OCI-LY3 (cell line): ENCODE data around the gene MDP1.

ENCODE experiments used
- H2AFZ ChIP-seq: fragments of 200-600, 300-600 bp; shearing (Covaris generic); 2 replicates; pipeline ENCODE4 v1.6.0; 2014; ENCODE audit warnings: antibody characterized with exemption, low read depth, low read length
- H3K27ac ChIP-seq: fragments of 200-600, 300-600 bp; sonication (generic); 2 replicates; pipeline ENCODE4 v1.5.1; 2014; ENCODE audit warnings: mild to moderate bottlenecking, low read length, moderate library complexity, mixed read lengths
- H3K27me3 ChIP-seq: fragments of 200-600, 300-600 bp; sonication (generic); 2 replicates; pipeline ENCODE4 v1.6.1; 2014; ENCODE audit warnings: low read depth, low read length, mixed read lengths
- H3K36me3 ChIP-seq: fragments of 200-600, 300-600 bp; sonication (generic); replicated peaks from 2 replicates; pipeline ENCODE3; 2014; ENCODE audit warnings: low read depth, low read length, mixed read lengths
- H3K4me1 ChIP-seq: fragments of 300-600, 200-600 bp; sonication (generic); 2 replicates; pipeline ENCODE4 v1.6.1; 2014; ENCODE audit warnings: low read length, mixed read lengths
- H3K4me2 ChIP-seq: fragments of 200-600, 300-600 bp; sonication (generic); 2 replicates; pipeline ENCODE4 v1.6.1; 2014; ENCODE audit warnings: low read length, mixed read lengths
- H3K4me3 ChIP-seq: fragments of 300-600, 200-600 bp; sonication (generic); 2 replicates; pipeline ENCODE4 v1.5.1; 2014; ENCODE audit warnings: antibody characterized with exemption, mild to moderate bottlenecking, low read length, moderate library complexity
- H3K79me2 ChIP-seq: fragments of 300-600, 200-600 bp; shearing (Covaris generic); 2 replicates; pipeline ENCODE4 v1.6.1; 2014; ENCODE audit warnings: mild to moderate bottlenecking, low read length, mixed read lengths
- H3K9ac ChIP-seq: fragments of 300-600, 200-600 bp; shearing (Covaris generic); 2 replicates; pipeline ENCODE4 v1.6.0; 2014; ENCODE audit warnings: mild to moderate bottlenecking, low read length, moderate library complexity
- H3K9me3 ChIP-seq: fragments of 200-600, 300-600 bp; shearing (Covaris generic); 2 replicates; pipeline ENCODE4 v1.6.1; 2014; ENCODE audit warnings: low read length, mixed read lengths; ENCODE audit not compliant: insufficient read depth
- H4K20me1 ChIP-seq: fragments of 200-600, 300-600 bp; sonication (generic); 2 replicates; pipeline ENCODE4 v1.6.1; 2016; ENCODE audit warnings: low read length, mixed read lengths; ENCODE audit not compliant: insufficient read depth
- CTCF ChIP-seq: fragments of 200-600, 300-600 bp; sonication (generic); IDR thresholded peaks from 2 replicates; pipeline ENCODE4 v1.5.1; 2014; ENCODE audit warnings: antibody characterized with exemption, low read length, low read depth
- EZH2phosphoT487 ChIP-seq: fragments of 200-600 bp; shearing (Covaris generic); IDR thresholded peaks from 2 replicates; pipeline ENCODE4 v1.6.1; 2018; ENCODE audit warnings: antibody characterized with exemption, mixed run types, low read depth

The MDP1 gene

GRCh38 chr14:24261969-24262327, 46.1 kb upstream of the MDP1 start:
- no peak for TF ChIP-seq CTCF
- TF ChIP-seq EZH2phosphoT487 = no peak
- Histone ChIP-seq H3K4me2 (no peak overlapping the region), H2AFZ (no peak overlapping the region), H3K9ac (no peak overlapping the region), H3K4me3 (no peak overlapping the region), H4K20me1 (no peaks in the 10 kb centered on the region), H3K27me3 (no peaks in the 10 kb centered on the region), H3K27ac (no peak overlapping the region), H3K4me1 (no peaks in the 10 kb centered on the region), H3K9me3 (no peaks in the 10 kb centered on the region), H3K36me3 (no peaks in the 10 kb centered on the region), H3K79me2 (no peaks in the 10 kb centered on the region)

- Histone ChIP-seq H3K79me2 (no peaks in the 10 kb centered on the region), H3K27me3 (no peaks in the 10 kb centered on the region), H3K9ac (no peak overlapping the region), H2AFZ (no peak overlapping the region), H3K4me3 (no peak overlapping the region), H3K36me3 (no peaks in the 10 kb centered on the region), H3K9me3 (no peaks in the 10 kb centered on the region), H3K27ac (no peak overlapping the region), H3K4me2 (no peak overlapping the region), H4K20me1 (no peaks in the 10 kb centered on the region), H3K4me1 (no peaks in the 10 kb centered on the region)
- TF ChIP-seq CTCF (no peak), EZH2phosphoT487 (no peak)
Observed at GRCh38 chr14:24261256-24261968, 45.5 kb upstream of the MDP1 start.

GRCh38 chr14:24260780-24261157, 44.9 kb upstream of the MDP1 start:
- Histone ChIP-seq H3K4me2 (no peak overlapping the region), H2AFZ (no peak overlapping the region), H3K4me1 (no peaks in the 10 kb centered on the region), H3K9me3 (no peaks in the 10 kb centered on the region), H3K79me2 (no peaks in the 10 kb centered on the region), H3K36me3 (no peaks in the 10 kb centered on the region), H3K9ac (no peak overlapping the region), H3K27me3 (no peaks in the 10 kb centered on the region), H3K4me3 (no peak overlapping the region), H3K27ac (no peak overlapping the region), H4K20me1 (no peaks in the 10 kb centered on the region)
- TF ChIP-seq CTCF (no peak), EZH2phosphoT487 (no peak)

GRCh38 chr14:24260026-24260779, 44.3 kb upstream of the MDP1 start:
- no peaks in the 10 kb centered on the region for H3K4me1 ChIP-seq
- no peak overlapping the region for H3K4me2 ChIP-seq
- no peak for TF ChIP-seq EZH2phosphoT487
- no peak for TF ChIP-seq CTCF
- H2AFZ ChIP-seq = no peak overlapping the region
- no peak overlapping the region for H3K27ac ChIP-seq
- no peaks in the 10 kb centered on the region for H4K20me1 ChIP-seq
- H3K36me3 ChIP-seq = no peaks in the 10 kb centered on the region
- no peaks in the 10 kb centered on the region for H3K9me3 ChIP-seq
- no peaks in the 10 kb centered on the region for H3K79me2 ChIP-seq
- no peaks in the 10 kb centered on the region for H3K27me3 ChIP-seq
- H3K4me3 ChIP-seq = no peak overlapping the region
- no peak overlapping the region for H3K9ac ChIP-seq
